Gastrocnemius medialis (tissue), 4 donors: Measurements from ENCODE around the gene EPHB2.

ENCODE experiments used
- POLR2A ChIP-seq, 2 donors: fragments of 450-650 bp; IDR thresholded peaks; one replicate each; pipeline ENCODE4 v1.6.1; 2017; ENCODE audit warnings: antibody characterized with exemption in 2 of 2, mild to moderate bottlenecking in 2 of 2, moderate library complexity in 2 of 2
- TF ChIP-seq, protein P1 (sequence below), 5 experiments: fragments of 450-650 bp in 3 of 5; fragments of 200-600 bp in 2 of 5; sonication (generic) in 2 of 5; IDR thresholded peaks in 4 of 5; conservative IDR thresholded peaks in 1 of 5; 1 replicate in 4 of 5; 2 replicates in 1 of 5; pipeline ENCODE4 v1.5.1; 2016 to 2019; ENCODE audit warnings: antibody characterized with exemption in 5 of 5, mild to moderate bottlenecking in 3 of 5, moderate library complexity in 3 of 5

DNA sequence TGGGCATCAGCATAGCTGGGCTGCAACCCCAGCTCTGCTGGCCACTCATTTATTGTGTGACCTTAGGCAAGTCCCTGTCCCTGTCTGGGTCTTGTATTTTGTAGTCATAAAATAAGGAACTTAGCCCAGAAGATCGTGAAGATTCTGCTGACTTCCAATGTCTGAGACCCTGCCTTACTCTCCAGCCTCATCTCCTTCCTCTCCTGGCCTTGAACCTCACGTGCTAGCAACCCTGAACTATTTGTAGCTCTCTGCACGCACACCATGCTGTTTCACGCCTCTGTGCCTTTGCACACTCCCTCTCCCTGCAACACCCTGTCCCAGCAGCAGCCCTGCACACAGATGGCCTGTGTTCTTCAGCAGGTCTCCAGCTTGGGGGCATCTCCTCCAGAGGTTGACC lies 140.9 kb downstream of the EPHB2 start:
- TF ChIP-seq, protein P1, sequence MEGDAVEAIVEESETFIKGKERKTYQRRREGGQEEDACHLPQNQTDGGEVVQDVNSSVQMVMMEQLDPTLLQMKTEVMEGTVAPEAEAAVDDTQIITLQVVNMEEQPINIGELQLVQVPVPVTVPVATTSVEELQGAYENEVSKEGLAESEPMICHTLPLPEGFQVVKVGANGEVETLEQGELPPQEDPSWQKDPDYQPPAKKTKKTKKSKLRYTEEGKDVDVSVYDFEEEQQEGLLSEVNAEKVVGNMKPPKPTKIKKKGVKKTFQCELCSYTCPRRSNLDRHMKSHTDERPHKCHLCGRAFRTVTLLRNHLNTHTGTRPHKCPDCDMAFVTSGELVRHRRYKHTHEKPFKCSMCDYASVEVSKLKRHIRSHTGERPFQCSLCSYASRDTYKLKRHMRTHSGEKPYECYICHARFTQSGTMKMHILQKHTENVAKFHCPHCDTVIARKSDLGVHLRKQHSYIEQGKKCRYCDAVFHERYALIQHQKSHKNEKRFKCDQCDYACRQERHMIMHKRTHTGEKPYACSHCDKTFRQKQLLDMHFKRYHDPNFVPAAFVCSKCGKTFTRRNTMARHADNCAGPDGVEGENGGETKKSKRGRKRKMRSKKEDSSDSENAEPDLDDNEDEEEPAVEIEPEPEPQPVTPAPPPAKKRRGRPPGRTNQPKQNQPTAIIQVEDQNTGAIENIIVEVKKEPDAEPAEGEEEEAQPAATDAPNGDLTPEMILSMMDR (IDR thresholded peaks at IDR 0.05 in 4 of 5, conservative IDR thresholded peaks at IDR 0.05 in 1 of 5): no peak
- TF ChIP-seq POLR2A (IDR thresholded peaks at IDR 0.05): no peak
